ENCODE data around the gene TPBGL. TPM values are rescaled to one million over a fixed set of nuclear protein-coding genes. Genes with fewer than 3 reads are reported as not detected.

TPBGL gene
- polyA plus RNA-seq, 1 of the 3 experiments (the other 2 are of a cell fraction), result 0.03 TPM

GRCh38 chr11:75239531-75240290, 863 bp upstream of the TPBGL start:
- no peaks in the 10 kb centered on the region for H4K20me1 ChIP-seq (ENCODE audit: insufficient read depth)
- no peak overlapping the region for H2AFZ ChIP-seq (ENCODE audit: low read depth)
- 80% methylated on average over 10 of the region's 10 CpGs for WGBS (ENCODE audit: low lambda C conversion rate)
- H3K4me1 ChIP-seq (ENCODE audit: control insufficient read depth in 1 of 2, insufficient read depth in 2 of 2, low read depth in 1 of 2, low read length in 1 of 2), result no peaks in the 10 kb centered on the region; a peak in 1 of 4 replicates
- DNase-seq, result peak; percentile 10
- POLR2A ChIA-PET, result interaction anchor here (1.0 to 2.1 kb wide), 2 partner anchors 97 to 215 kb away, joined by 3 to 7 read pairs; no protein-coding TSS in a partner anchor
- H3K4me3 ChIP-seq (ENCODE audit: low read depth in 2 of 2, low read length in 1 of 2), result no peak overlapping the region
- no peaks in the 10 kb centered on the region for H3F3A ChIP-seq (replicated peaks; ENCODE audit: insufficient read depth)
- H3K9ac ChIP-seq, result no peak overlapping the region
- CTCF ChIA-PET, result interaction anchor here (0.7 to 17.5 kb wide), 11 partner anchors 8 to 313 kb away, joined by 3 to 1115 read pairs (median 16); partner anchors contain the start of gene SLCO2B1
- no peak for TF ChIP-seq USF1 (IDR thresholded peaks at IDR 0.05; ENCODE audit: borderline replicate concordance, low read depth)
- TF ChIP-seq NRF1 (IDR thresholded peaks at IDR 0.05; ENCODE audit: low read depth, low read length), result no peak
- no peak for TF ChIP-seq EP300 (IDR thresholded peaks at IDR 0.05; ENCODE audit: borderline replicate concordance in 1 of 2, low read depth in 1 of 2, low read length in 1 of 2)
- TF ChIP-seq TAF1 (IDR thresholded peaks at IDR 0.05; ENCODE audit: borderline replicate concordance, low read depth, low read length), result no peak
- no peak for TF ChIP-seq MXI1 (IDR thresholded peaks at IDR 0.05; ENCODE audit: low read depth, low read length)
- TF ChIP-seq JUND (IDR thresholded peaks at IDR 0.05), result no peak
- no peak for TF ChIP-seq CHD2 (IDR thresholded peaks at IDR 0.05; ENCODE audit: low read length, partially characterized antibody)
- TF ChIP-seq POLR2AphosphoS5 (IDR thresholded peaks at IDR 0.05; ENCODE audit: low read depth, low read length), result no peak
- TF ChIP-seq RCOR1 (IDR thresholded peaks at IDR 0.05; ENCODE audit: low read length), result no peak
- TF ChIP-seq ZBTB33 (IDR thresholded peaks at IDR 0.05; ENCODE audit: borderline replicate concordance, low read depth), result no peak
- no peak for TF ChIP-seq CTCF (IDR thresholded peaks at IDR 0.05)
- no peak for TF ChIP-seq PBX3 (IDR thresholded peaks at IDR 0.05)
- TF ChIP-seq FOXM1 (IDR thresholded peaks at IDR 0.05; ENCODE audit: low read depth), result no peak
- peaks cover 31% of the 10 kb centered on the region for H3K27me3 ChIP-seq (ENCODE audit: insufficient read depth)
- no peaks in the 10 kb centered on the region for H3K79me2 ChIP-seq (ENCODE audit: insufficient read depth)
- no peaks in the 10 kb centered on the region for H3K9me3 ChIP-seq
- no peaks in the 10 kb centered on the region for H3K36me3 ChIP-seq (replicated peaks in 1 of 2; ENCODE audit: control insufficient read depth in 1 of 2, insufficient read depth in 2 of 2, low read length in 1 of 2)
- no peak overlapping the region for H3K4me2 ChIP-seq
- no peak overlapping the region for H3K27ac ChIP-seq (ENCODE audit: low read depth in 2 of 2, low read length in 1 of 2)
- H3K9me2 ChIP-seq, result no peaks in the 10 kb centered on the region
